ENCODE data around the gene KRT80. TPM values are rescaled to one million over a fixed set of nuclear protein-coding genes. Genes with fewer than 3 reads are reported as not detected.

KRT80 gene
- total RNA-seq, 4 donors from 2014 or later, result 0.16 to 0.54 (median 0.31) TPM; not detected in 1

GRCh38 chr12:52200086-52200780 lies 8.4 kb upstream of the KRT80 start:
- no peak for ATAC-seq
- no peak overlapping the region for H3K4me3 ChIP-seq
- H3K27ac ChIP-seq, result no peak overlapping the region
- H3K27me3 ChIP-seq, result peaks cover 6% of the 10 kb centered on the region
- TF ChIP-seq POLR2A (IDR thresholded peaks at IDR 0.05) (no peak), POLR2AphosphoS5 (IDR thresholded peaks at IDR 0.05) (no peak), CTCF (IDR thresholded peaks at IDR 0.05) (no peak), EP300 (IDR thresholded peaks at IDR 0.05) (no peak)
- H3K36me3 ChIP-seq, result no peaks in the 10 kb centered on the region
- 95% methylated on average over 4 of the region's 13 CpGs; no CpG with 5 or more reads in 1 of the 2 donors for WGBS, 2 donors (ENCODE audit: low coverage in 1 of 2)
- no peaks in the 10 kb centered on the region for H3K9me3 ChIP-seq
- H3K4me1 ChIP-seq, result peaks cover 0 to 21% (median 0%) of the 10 kb centered on the region in 3 donors

GRCh38 chr12:52199294-52199919 lies 7.6 kb upstream of the KRT80 start:
- H3K27me3 ChIP-seq, result peaks cover 6% of the 10 kb centered on the region
- H3K36me3 ChIP-seq, result no peaks in the 10 kb centered on the region
- H3K27ac ChIP-seq, result peak overlapping the region in 1 of 4 donors; percentile 41
- 100% methylated on average over 2 of the region's 8 CpGs; no CpG with 5 or more reads in 1 of the 2 donors for WGBS, 2 donors (ENCODE audit: low coverage in 1 of 2)
- peaks cover 0 to 29% (median 4%) of the 10 kb centered on the region in 3 donors for H3K4me1 ChIP-seq
- TF ChIP-seq CTCF (IDR thresholded peaks at IDR 0.05) (no peak), POLR2A (IDR thresholded peaks at IDR 0.05) (no peak), EP300 (IDR thresholded peaks at IDR 0.05) (no peak), POLR2AphosphoS5 (IDR thresholded peaks at IDR 0.05) (no peak)
- no peak for ATAC-seq
- no peaks in the 10 kb centered on the region for H3K9me3 ChIP-seq
- H3K4me3 ChIP-seq, result no peak overlapping the region

- no peaks in the 10 kb centered on the region for H3K36me3 ChIP-seq
- peak overlapping the region in 3 of 4 donors; percentile 31 to 47 (median 41) for H3K27ac ChIP-seq
- no peaks in the 10 kb centered on the region for H3K9me3 ChIP-seq
- H3K4me3 ChIP-seq, result no peak overlapping the region
- TF ChIP-seq POLR2A (IDR thresholded peaks at IDR 0.05) (no peak), EP300 (IDR thresholded peaks at IDR 0.05) (no peak), CTCF (IDR thresholded peaks at IDR 0.05) (no peak), POLR2AphosphoS5 (IDR thresholded peaks at IDR 0.05) (no peak)
- 100% methylated on average over 1 of the region's 5 CpGs; no CpG with 5 or more reads in 1 of the 2 donors for WGBS, 2 donors (ENCODE audit: low coverage in 1 of 2)
- ATAC-seq, result peak; percentile 31
- peaks cover 6% of the 10 kb centered on the region for H3K27me3 ChIP-seq
- H3K4me1 ChIP-seq, result peaks cover 0 to 37% (median 12%) of the 10 kb centered on the region in 3 donors
Measured at GRCh38 chr12:52198454-52199215, 6.8 kb upstream of the KRT80 start.

GRCh38 chr12:52197371-52198231 lies 5.8 kb upstream of the KRT80 start:
- peaks cover 3% of the 10 kb centered on the region for H3K27me3 ChIP-seq
- 70 to 82% methylated on average over 3 to 4 of the region's 11 CpGs for WGBS, 2 donors (ENCODE audit: low coverage in 1 of 2)
- peak overlapping the region in 3 of 4 donors; percentile 31 to 47 (median 41) for H3K27ac ChIP-seq
- no peaks in the 10 kb centered on the region for H3K36me3 ChIP-seq
- H3K4me3 ChIP-seq, result no peak overlapping the region
- no peak for TF ChIP-seq POLR2AphosphoS5 (IDR thresholded peaks at IDR 0.05)
- no peak for TF ChIP-seq POLR2A (IDR thresholded peaks at IDR 0.05)
- TF ChIP-seq EP300 (IDR thresholded peaks at IDR 0.05), result no peak
- no peak for TF ChIP-seq CTCF (IDR thresholded peaks at IDR 0.05)
- H3K4me1 ChIP-seq, result peaks cover 0 to 37% (median 22%) of the 10 kb centered on the region in 3 donors
- peak; percentile 59 for ATAC-seq
- H3K9me3 ChIP-seq, result no peaks in the 10 kb centered on the region
